Measurements from ENCODE around the gene SS18.
A peak's percentile ranks its signal among the peaks of the same experiment; 100 is the strongest.

SS18 gene

DNA sequence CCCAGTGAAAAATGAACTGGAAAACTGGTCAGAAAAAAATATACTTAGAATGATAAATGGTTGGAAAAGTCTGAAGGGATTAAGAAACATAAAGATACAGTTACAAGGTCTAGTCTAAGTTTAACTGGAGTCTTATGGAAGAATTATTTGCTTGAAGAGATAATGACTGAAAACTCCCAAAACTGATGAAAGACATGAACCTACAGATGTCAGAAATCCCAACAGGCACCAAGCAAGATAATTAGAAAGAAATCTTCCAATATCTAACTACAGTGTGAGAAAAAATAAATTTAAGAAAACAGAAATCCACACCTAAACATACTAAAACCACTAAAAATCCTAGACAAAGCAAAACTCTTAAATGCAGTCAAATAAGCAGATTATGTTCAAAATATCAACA lies 19.4 kb downstream of the SS18 start:
- DNase-seq = no peak

GRCh38 chr18:26059357-26059756 lies 31.1 kb downstream of the SS18 start:
- DNase-seq = no peak

DNA sequence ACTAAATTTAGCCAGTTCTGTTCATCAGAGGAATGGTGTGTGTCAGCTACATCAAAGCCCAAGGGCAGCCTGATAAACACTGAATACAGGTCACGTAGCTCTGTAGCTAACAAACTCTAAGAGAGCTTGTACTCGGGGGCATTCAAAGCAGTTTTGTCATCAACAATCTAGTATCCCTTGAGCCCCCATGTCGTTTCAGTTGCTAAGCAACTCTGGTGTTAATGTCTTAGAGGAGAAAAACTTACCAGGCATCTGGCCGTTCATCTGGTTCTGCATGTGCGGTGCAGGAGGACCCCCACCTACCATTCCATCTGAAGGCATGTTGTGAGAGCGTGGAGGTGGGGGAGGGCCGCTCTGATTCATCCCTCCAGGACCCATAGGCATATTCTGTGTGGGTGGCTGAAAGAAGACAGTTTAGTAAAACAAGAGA lies 33.1 kb downstream of the SS18 start:
- DNase-seq = no peak

DNA sequence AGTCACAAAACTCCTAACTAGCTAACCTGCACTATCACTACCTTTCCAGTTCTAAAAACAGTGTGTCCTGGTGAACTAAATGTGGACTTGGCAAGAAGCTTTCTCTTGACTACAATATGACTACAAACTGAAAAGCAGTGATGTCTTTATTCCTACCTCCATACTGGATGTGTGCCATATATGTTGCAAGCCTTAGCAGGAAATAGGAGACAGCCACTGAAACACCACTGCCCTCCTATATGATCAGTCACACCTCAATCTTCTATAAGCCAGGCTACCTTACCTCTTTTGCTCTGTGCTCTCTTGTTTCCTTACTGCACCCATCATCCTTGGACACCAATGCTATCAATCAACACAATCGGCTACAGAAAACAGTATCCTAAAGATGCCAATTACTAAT lies 34.1 kb downstream of the SS18 start:
- DNase-seq = no peak

DNA sequence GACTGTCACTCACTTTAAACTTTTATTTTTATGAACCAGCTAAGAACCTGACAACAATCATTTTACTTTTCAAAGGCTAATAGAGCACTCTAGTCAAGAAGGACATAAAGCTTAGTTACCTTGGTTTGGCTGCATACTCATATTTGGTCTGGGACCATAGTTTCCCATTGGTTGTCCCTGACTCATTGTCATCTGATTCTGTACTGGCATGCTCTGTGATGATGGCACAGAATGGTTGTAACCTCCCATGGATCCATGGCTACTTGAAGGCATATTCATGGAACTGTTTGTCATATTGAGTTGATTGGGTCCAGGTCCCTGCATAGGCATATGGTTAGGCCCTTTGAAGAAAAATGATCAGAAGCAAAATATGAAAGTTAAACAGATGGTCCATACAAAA lies 37.9 kb downstream of the SS18 start:
- DNase-seq = no peak

- peak; percentile 26 for DNase-seq
These were observed 38.6 kb downstream of the SS18 start for GRCh38 chr18:26051843-26052242.

GRCh38 chr18:26046419-26047077 lies 43.9 kb downstream of the SS18 start:
- no peak for DNase-seq

DNA sequence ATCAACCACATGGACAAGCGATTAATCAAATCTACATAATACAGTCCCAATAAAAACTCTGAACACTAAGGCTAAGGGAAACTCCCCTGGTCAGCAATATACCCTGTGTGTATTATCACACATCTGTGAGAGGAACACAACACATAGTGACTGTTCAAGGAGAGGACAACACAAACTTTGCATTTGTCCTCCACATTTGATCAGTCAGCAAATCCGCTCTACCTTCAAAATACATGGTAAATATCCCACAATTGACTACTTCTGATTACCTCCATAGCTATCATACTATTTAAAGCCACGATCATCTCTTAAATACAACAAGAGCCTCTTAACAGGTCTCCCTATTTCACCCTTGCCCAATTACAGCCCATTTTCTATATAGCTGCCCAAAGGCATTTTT lies 45.6 kb downstream of the SS18 start:
- DNase-seq = no peak

- peak; percentile 18 for DNase-seq
These were observed 50.3 kb downstream of the SS18 start for GRCh38 chr18:26040051-26040656.

GRCh38 chr18:26039203-26039602 lies 51.2 kb downstream of the SS18 start:
- DNase-seq = no peak

GRCh38 chr18:26036635-26037034 lies 53.8 kb downstream of the SS18 start:
- no peak for DNase-seq

- DNase-seq = no peak
These were observed 55.4 kb downstream of the SS18 start for GRCh38 chr18:26034850-26035497.

DNA sequence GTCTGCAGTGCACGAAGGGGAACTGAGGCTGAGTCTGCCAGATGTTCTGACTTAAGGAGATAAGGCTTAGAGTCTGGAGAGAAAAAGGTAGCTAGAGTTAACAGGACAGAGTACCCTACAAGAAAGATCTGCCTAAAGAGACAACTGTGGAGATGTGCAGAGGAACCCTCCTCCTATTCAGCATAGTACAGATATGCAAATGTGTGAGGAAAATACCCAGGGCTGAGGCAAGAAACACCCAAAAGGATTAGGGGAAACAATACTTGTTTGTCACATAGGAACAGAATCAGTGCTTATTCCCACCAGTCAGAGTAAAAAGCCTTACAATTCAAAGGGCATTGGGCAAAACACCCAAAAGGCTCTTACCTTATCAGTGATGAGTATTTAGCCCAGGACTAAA lies 67.8 kb downstream of the SS18 start:
- DNase-seq = no peak

DNA sequence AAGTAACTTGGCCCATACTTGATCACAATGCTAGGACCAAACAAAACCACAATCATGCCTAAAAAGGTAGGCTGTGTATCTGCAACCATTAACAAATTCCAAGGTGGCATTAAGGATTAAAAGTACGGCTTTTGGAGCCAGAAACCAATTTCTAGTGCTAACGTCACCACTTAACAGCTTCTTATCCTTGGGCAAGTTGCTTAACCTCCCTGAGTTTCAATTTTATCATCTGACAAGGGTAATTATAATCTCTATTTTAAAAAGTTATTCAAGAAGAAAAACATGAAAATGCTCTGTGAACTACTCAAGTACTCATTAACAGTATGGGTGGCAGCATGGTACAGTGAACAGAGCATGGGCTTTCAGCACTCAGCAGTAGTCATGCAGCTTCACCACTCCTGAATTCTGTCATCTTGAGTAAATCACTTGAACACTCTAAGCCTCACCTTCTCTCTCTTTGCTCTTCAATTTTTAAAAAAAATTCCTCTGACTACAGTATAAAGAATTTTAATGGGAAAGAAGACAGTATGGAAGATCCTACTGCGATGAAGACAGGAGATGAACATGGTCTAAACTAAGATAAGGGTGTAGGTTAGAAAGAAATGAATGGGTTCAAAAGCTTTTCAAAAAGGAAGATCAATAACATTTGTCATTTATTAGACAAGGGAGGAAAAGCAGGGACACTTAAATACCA lies 69.2 kb downstream of the SS18 start:
- DNase-seq = no peak

DNA sequence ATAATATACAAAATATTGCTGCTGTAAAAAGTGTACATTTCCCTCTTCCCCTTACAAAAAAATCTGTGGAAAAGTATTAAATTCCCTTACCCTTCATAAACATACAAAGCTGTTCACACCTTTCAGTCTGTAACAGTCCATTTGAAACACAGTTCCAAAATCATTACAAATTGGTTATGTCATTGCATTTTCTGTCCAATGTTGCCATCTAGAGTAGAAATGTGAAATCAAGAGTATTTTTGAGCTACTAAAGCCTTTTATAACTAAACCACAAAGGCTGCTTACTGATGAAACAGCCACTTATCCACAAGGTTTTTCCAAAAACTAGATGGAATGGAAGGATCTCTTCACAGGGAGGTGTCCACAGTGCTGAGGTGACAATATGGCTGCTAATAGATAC lies 72.5 kb downstream of the SS18 start:
- DNase-seq = peak; percentile 17

DNA sequence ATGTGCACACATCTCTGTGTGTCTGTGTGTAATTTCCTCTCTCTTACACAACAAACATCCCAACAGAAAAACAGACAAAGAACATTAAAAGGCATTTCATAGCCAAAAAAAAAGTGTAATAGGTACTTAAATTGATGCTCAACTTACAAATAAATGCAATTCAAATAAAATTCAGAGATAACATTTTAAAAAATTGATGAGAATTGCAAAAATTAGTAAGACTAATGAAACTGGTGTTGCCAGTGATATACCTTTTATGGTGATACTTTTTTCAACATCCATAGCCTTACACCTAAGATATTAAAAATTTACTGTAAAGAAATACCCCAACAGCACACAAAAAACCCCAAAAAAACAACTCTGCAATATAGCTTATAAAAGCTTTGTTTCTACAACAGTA lies 76.0 kb downstream of the SS18 start:
- DNase-seq = no peak

DNA sequence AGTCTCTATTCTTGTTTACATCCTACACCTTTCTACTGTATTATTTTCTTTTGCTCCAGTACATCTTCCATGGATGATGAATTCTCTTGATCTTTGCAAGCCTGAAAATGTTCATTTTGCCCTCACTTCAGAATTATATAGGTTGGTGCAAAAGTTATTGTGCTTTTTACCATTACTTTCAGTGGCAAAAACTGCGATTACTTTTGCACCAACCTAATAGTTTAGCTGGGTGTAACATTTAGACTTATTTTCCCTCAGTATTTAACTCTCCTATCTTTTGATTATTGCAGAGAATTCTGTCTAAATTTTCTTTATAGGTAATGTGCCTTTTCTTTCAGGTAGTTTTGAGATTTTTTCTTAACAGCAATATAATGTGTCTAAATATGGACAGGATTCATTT lies 81.8 kb downstream of the SS18 start:
- DNase-seq = no peak

- DNase-seq = no peak
These were observed 82.3 kb downstream of the SS18 start for GRCh38 chr18:26008096-26008495.

- no peak for DNase-seq
These were observed 84.5 kb downstream of the SS18 start for GRCh38 chr18:26005950-26006349.

DNA sequence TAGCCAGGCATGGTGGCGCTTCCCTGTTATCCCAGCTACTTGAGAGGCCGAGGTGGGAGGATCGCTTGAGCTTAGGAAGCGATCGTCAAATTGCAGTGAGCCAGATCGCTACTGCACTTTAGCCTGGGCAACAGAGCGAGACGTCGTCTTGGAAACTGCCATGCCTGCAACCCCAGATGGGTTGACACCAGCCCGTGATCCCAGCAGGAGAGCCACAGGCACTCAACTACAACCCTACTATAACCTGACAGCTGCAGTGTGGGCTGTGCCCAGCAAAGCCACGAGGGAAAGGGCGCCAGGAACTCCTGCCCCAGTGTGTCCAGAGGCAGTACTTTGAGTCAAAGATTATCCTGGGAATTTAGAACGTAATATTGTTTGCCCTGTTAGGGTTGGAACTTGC lies 85.6 kb downstream of the SS18 start:
- peak; percentile 51 for DNase-seq

DNA sequence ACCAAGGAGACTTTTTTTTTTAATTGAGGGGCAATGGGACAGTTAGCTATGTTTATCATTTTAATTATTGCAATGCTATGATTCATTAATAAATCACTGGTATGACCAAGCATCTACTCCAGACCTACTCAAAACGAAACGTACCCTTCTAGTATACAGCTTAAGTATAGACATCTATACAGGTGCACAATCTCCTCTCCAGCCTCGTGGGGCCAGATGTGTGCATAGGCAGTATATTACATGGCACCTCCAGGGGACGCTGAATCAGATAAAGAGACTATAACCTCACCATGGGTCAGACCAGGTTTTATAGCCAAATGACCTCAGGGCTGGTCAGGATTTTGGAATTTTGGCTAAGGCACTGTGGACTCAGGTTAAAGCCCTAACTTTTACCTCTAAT lies 86.6 kb downstream of the SS18 start:
- peak; percentile 15 for DNase-seq

GRCh38 chr18:26003356-26003755 lies 87.1 kb downstream of the SS18 start:
- DNase-seq = peak; percentile 62

- DNase-seq = no peak
These were observed 88.0 kb downstream of the SS18 start for GRCh38 chr18:26002375-26002910.

DNA sequence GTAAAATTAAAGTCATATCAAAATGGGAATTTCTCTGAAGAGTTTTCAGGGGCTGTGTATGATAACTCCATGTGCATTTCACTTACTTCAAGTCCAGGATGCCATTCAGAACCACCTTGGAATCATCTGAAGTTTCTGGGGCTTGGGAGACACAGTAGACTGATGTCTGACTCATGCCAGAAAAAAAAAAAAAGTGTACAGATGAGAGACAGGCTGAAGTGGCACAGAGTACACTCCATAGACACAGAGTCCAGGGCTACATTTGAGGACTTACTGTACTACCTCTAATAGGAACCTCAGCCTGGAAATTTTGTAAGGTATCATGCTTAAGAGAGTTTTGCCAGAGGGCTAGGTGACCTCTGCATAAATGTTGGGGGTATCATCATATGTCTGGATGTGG lies 92.0 kb downstream of the SS18 start:
- no peak for DNase-seq

Data from NCI-H69 (cell line).